Measurements from ENCODE around the gene LHFPL2.

The LHFPL2 gene

GRCh38 chr5:78642701-78643100 is 5.9 kb downstream of the LHFPL2 start:
- in situ Hi-C loops (cut with MboI; ENCODE audit: low sequenced_read_pairs, unreplicated experiment) = no loop called here
- no peak for DNase-seq (ENCODE audit: low spot score)
- no peak for TF ChIP-seq CTCF (IDR thresholded peaks at IDR 0.05; ENCODE audit: borderline replicate concordance, control extremely low read depth, extremely low read depth, insufficient read depth, missing control alignments)

GRCh38 chr5:78640662-78641474 is 7.7 kb downstream of the LHFPL2 start:
- in situ Hi-C loops (cut with MboI; ENCODE audit: low sequenced_read_pairs, unreplicated experiment) = no loop called here
- TF ChIP-seq CTCF (IDR thresholded peaks at IDR 0.05; ENCODE audit: borderline replicate concordance, control extremely low read depth, extremely low read depth, insufficient read depth, missing control alignments) = no peak
- no peak for DNase-seq (ENCODE audit: low spot score)

- TF ChIP-seq CTCF (IDR thresholded peaks at IDR 0.05; ENCODE audit: borderline replicate concordance, control extremely low read depth, extremely low read depth, insufficient read depth, missing control alignments) = no peak
- in situ Hi-C loops (cut with MboI; ENCODE audit: low sequenced_read_pairs, unreplicated experiment) = no loop called here
- DNase-seq (ENCODE audit: low spot score) = no peak
Observed at GRCh38 chr5:78639791-78640190, 8.8 kb downstream of the LHFPL2 start.

- TF ChIP-seq CTCF (IDR thresholded peaks at IDR 0.05; ENCODE audit: borderline replicate concordance, control extremely low read depth, extremely low read depth, insufficient read depth, missing control alignments) = no peak
- in situ Hi-C loops (cut with MboI; ENCODE audit: low sequenced_read_pairs, unreplicated experiment) = no loop called here
- no peak for DNase-seq (ENCODE audit: low spot score)
Observed at GRCh38 chr5:78638973-78639669, 9.5 kb downstream of the LHFPL2 start.

- no peak for DNase-seq (ENCODE audit: low spot score)
- no peak for TF ChIP-seq CTCF (IDR thresholded peaks at IDR 0.05; ENCODE audit: borderline replicate concordance, control extremely low read depth, extremely low read depth, insufficient read depth, missing control alignments)
- in situ Hi-C loops (cut with MboI; ENCODE audit: low sequenced_read_pairs, unreplicated experiment) = no loop called here
Observed at GRCh38 chr5:78638423-78638822, 10.1 kb downstream of the LHFPL2 start.

GRCh38 chr5:78637468-78637867 is 11.1 kb downstream of the LHFPL2 start:
- in situ Hi-C loops (cut with MboI; ENCODE audit: low sequenced_read_pairs, unreplicated experiment) = no loop called here
- DNase-seq (ENCODE audit: low spot score) = no peak
- TF ChIP-seq CTCF (IDR thresholded peaks at IDR 0.05; ENCODE audit: borderline replicate concordance, control extremely low read depth, extremely low read depth, insufficient read depth, missing control alignments) = no peak
